Measurements from ENCODE around the gene FASN. TPM values are rescaled to one million over a fixed set of nuclear protein-coding genes. Genes with fewer than 3 reads are reported as not detected.

Gene FASN
- total and polyA plus RNA-seq, 2 of the 13 experiments (the other 11 are each of a cell fraction or from before 2014, with no cell fraction given) = 51.7 to 101 TPM

- TF ChIP-seq FIP1L1 (IDR thresholded peaks at IDR 0.05; ENCODE audit: borderline replicate concordance, insufficient read depth, low read depth, low read length) (no peak), ZNF430 (CRISPR knock-in tag; IDR thresholded peaks at IDR 0.05) (no peak), POLR2AphosphoS2 (IDR thresholded peaks at IDR 0.05; ENCODE audit: low read depth, low read length) (no peak), ATF5 (CRISPR knock-in tag; IDR thresholded peaks at IDR 0.05; ENCODE audit: low read depth) (no peak), NFRKB (IDR thresholded peaks at IDR 0.05) (no peak), SRSF9 (IDR thresholded peaks at IDR 0.05; ENCODE audit: borderline replicate concordance, insufficient read depth, low read depth, low read length, poor library complexity, severe bottlenecking) (no peak), PPARG (CRISPR knock-in tag; conservative IDR thresholded peaks at IDR 0.05) (peak; percentile 42; the same call in 1 of the 2 replicates), PHB2 (IDR thresholded peaks at IDR 0.05; ENCODE audit: partially characterized antibody) (no peak), ZNF546 (CRISPR knock-in tag; conservative IDR thresholded peaks at IDR 0.05) (no peak), HNF1B (CRISPR knock-in tag; IDR thresholded peaks at IDR 0.05) (no peak), ZNF251 (CRISPR knock-in tag; IDR thresholded peaks at IDR 0.05) (no peak), CEBPG (CRISPR knock-in tag; IDR thresholded peaks at IDR 0.05) (peak; percentile 82), ZNF737 (CRISPR knock-in tag; IDR thresholded peaks at IDR 0.05; ENCODE audit: borderline replicate concordance) (no peak), KDM6A (CRISPR knock-in tag; IDR thresholded peaks at IDR 0.05; ENCODE audit: low read depth) (peak; percentile 68), TRIM24 (CRISPR knock-in tag; IDR thresholded peaks at IDR 0.05) (no peak), HCFC1 (IDR thresholded peaks at IDR 0.05; ENCODE audit: low read depth, low read length) (no peak), THRA (CRISPR knock-in tag; IDR thresholded peaks at IDR 0.05; ENCODE audit: borderline replicate concordance) (peak; percentile 28; the same call in 1 of the 2 replicates), ZNF556 (CRISPR knock-in tag; IDR thresholded peaks at IDR 0.05; ENCODE audit: borderline replicate concordance) (no peak), FUBP1 (CRISPR knock-in tag; IDR thresholded peaks at IDR 0.05; ENCODE audit: borderline replicate concordance) (no peak), ZNF800 (CRISPR knock-in tag; IDR thresholded peaks at IDR 0.05) (no peak), NONO (IDR thresholded peaks at IDR 0.05) (no peak), NONO (CRISPR knock-in tag; conservative IDR thresholded peaks at IDR 0.05) (peak; percentile 56; the same call in 1 of the 2 replicates)
Observed at GRCh38 chr17:82117139-82118090, 19.4 kb upstream of the FASN start (continued).

Measured in HepG2 (cell line).